ENCODE results near the gene OR8B12.

Gene OR8B12, protein sequence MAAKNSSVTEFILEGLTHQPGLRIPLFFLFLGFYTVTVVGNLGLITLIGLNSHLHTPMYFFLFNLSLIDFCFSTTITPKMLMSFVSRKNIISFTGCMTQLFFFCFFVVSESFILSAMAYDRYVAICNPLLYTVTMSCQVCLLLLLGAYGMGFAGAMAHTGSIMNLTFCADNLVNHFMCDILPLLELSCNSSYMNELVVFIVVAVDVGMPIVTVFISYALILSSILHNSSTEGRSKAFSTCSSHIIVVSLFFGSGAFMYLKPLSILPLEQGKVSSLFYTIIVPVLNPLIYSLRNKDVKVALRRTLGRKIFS

DNA sequence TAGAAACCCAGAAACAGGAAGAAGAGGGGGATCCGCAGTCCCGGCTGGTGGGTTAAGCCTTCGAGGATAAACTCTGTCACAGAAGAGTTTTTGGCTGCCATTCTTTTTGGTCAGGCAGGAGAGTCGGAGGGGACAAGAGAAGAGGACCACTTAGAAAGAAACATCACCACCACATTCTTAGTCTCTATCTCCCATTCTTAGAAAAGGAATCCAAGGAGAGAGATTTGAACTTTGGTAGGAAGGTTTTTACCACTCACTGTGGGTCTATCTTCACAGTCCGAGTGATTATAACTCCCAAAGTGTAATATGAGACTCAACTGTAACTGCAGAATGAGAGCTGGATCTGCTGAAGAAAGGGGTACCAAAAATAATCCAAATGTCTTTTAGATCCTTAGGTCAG lies at the start of gene OR8B12:
OR8B12 (minus strand) TSS at position 101 of the 400 bp plus-strand sequence; CDS start at position 101, 0 bp downstream.
- no peak within 1 kb of the TSS for H3K27ac ChIP-seq
- no peaks in the 10 kb centered on the region for H3K9me3 ChIP-seq
- H3K4me1 ChIP-seq (ENCODE audit: control insufficient read depth in 1 of 2, insufficient read depth in 1 of 2, low read depth in 1 of 2, low read length in 1 of 2) = no peaks in the 10 kb centered on the region
- H3K36me3 ChIP-seq = no peaks in the 10 kb centered on the region
- TF ChIP-seq, protein P1, sequence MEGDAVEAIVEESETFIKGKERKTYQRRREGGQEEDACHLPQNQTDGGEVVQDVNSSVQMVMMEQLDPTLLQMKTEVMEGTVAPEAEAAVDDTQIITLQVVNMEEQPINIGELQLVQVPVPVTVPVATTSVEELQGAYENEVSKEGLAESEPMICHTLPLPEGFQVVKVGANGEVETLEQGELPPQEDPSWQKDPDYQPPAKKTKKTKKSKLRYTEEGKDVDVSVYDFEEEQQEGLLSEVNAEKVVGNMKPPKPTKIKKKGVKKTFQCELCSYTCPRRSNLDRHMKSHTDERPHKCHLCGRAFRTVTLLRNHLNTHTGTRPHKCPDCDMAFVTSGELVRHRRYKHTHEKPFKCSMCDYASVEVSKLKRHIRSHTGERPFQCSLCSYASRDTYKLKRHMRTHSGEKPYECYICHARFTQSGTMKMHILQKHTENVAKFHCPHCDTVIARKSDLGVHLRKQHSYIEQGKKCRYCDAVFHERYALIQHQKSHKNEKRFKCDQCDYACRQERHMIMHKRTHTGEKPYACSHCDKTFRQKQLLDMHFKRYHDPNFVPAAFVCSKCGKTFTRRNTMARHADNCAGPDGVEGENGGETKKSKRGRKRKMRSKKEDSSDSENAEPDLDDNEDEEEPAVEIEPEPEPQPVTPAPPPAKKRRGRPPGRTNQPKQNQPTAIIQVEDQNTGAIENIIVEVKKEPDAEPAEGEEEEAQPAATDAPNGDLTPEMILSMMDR (IDR thresholded peaks at IDR 0.05) = no peak
- no peaks in the 10 kb centered on the region for H3K27me3 ChIP-seq
- no peak within 1 kb of the TSS for H3K4me3 ChIP-seq (ENCODE audit: low read depth in 1 of 2, low read length in 1 of 2)

DNA sequence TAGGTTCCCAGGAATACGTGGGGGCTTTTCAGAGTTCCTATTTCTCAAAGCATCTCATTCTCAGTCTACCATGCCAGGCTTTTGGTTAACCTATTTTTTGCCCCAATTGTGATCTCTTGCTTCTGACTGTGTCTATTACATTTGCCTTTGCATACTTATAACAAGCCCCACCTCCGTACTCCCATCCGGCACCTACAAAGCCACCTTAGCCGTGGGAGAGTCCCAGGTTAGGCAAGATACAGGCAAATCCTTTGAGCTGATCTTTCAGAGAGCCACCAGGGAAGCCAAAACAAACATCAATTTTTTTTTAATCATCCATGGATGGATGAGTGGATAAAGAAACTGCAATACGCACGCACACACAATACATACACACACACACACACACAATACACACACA lies 49.2 kb upstream of the OR8B12 start:
- no peaks in the 10 kb centered on the region for H3K9me3 ChIP-seq
- no peaks in the 10 kb centered on the region for H3K4me1 ChIP-seq (ENCODE audit: control insufficient read depth in 1 of 2, insufficient read depth in 1 of 2, low read depth in 1 of 2, low read length in 1 of 2)
- no peak overlapping the region for H3K27ac ChIP-seq
- H3K36me3 ChIP-seq = no peaks in the 10 kb centered on the region
- H3K27me3 ChIP-seq = peaks cover 35% of the 10 kb centered on the region
- H3K4me3 ChIP-seq (ENCODE audit: low read depth in 1 of 2, low read length in 1 of 2) = no peak overlapping the region
- TF ChIP-seq, protein P1 (IDR thresholded peaks at IDR 0.05) = no peak

DNA sequence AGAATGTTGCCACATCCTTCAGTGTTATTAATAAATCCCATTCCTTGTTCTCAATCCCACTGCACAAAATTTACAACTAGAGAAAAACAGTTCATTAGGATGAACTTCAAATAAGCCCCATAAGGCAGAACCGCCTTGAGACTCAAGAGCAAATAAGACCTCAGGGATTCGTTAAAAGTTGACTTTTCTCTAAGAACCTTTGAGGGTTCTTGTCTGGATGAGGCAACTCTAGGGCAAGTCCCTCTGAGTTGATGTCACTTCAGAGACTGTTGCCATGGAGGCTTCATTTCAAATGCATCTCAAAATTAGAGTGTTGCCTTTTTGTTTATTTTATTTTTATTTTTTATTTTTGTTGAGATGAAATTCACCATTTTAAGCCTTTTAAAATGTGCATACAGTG lies 48.0 kb upstream of the OR8B12 start:
- peaks cover 23% of the 10 kb centered on the region for H3K27me3 ChIP-seq
- TF ChIP-seq, protein P1 (IDR thresholded peaks at IDR 0.05) = no peak
- H3K4me3 ChIP-seq (ENCODE audit: low read depth in 1 of 2, low read length in 1 of 2) = no peak overlapping the region
- no peak overlapping the region for H3K27ac ChIP-seq
- H3K4me1 ChIP-seq (ENCODE audit: control insufficient read depth in 1 of 2, insufficient read depth in 1 of 2, low read depth in 1 of 2, low read length in 1 of 2) = no peaks in the 10 kb centered on the region
- H3K36me3 ChIP-seq = no peaks in the 10 kb centered on the region
- H3K9me3 ChIP-seq = no peaks in the 10 kb centered on the region

DNA sequence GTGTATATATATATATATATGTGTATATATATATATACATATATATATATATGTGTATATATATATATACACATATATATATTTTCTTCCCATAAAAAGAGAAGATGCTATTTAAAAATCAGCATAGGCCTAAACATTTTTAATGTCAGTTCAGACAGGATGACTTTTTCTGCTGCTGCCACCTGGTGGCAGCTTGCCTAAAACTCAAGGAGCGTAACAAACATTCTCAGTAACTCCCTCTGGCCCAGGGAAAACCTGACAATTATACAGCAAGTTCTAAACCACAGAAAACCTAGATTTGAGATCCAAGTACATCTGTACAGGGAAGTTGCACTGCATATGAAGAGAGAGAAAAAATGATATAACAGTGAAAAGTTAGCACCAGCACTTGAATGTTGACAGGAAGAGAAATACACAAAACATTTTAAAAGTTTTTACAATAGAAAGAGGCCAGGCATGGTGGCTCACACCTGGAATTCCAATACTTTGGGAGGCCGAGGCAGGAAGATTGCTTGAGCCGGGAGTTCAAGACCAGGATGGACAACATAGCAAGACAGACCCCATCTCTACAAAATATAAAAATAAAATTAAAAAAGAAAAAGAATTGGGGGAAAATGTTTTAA lies 42.9 kb upstream of the OR8B12 start:
- Histone ChIP-seq H3K27me3 (peaks cover 12% of the 10 kb centered on the region), H3K9me3 (no peaks in the 10 kb centered on the region), H3K4me1 (ENCODE audit: control insufficient read depth in 1 of 2, insufficient read depth in 1 of 2, low read depth in 1 of 2, low read length in 1 of 2) (no peaks in the 10 kb centered on the region), H3K4me3 (ENCODE audit: low read depth in 1 of 2, low read length in 1 of 2) (no peak overlapping the region), H3K36me3 (no peaks in the 10 kb centered on the region), H3K27ac (no peak overlapping the region)
- TF ChIP-seq, protein P1 (IDR thresholded peaks at IDR 0.05) = no peak

DNA sequence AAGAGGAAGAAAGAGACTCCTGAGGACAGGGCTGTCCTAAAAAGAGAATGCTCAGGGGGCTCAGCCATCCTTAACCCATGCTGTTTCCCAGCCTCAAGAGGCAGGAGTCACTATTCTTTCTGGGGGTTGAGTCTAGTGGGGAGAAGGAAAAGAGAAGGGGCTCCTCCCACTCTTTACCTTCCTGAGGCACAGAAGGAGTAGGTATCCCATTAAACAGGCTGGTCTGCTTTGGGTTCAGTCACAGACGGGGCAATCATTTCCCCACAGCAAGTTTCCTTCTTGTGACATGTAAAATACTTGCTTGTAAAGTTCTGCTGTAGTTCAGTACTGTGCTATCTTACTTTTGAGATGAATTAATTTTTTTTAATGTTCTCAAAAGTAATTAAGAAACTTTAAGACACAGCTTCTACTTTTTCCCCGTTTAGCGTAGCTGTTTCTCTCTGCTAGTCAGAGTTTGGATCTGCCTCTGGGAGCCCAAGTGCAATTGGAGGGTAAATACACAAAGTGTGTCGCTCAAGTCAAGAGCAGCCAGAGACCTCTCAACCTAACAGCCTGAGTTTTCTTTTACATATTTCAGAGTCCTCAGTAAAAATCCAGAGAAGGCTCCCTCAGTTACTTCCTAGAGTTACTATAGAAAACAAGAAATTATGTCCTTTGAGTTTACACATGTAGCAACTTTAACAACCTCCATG lies 41.4 kb upstream of the OR8B12 start:
- H3K27me3 ChIP-seq = peaks cover 12% of the 10 kb centered on the region
- H3K9me3 ChIP-seq = no peaks in the 10 kb centered on the region

More for the DNA sequence above, 41.4 kb upstream of the OR8B12 start:
- Histone ChIP-seq H3K4me3 (ENCODE audit: low read depth in 1 of 2, low read length in 1 of 2) (no peak overlapping the region), H3K4me1 (ENCODE audit: control insufficient read depth in 1 of 2, insufficient read depth in 1 of 2, low read depth in 1 of 2, low read length in 1 of 2) (no peaks in the 10 kb centered on the region), H3K27ac (no peak overlapping the region), H3K36me3 (no peaks in the 10 kb centered on the region)
- TF ChIP-seq, protein P1 (IDR thresholded peaks at IDR 0.05) = no peak
